ENCODE measurements around the gene GRIK4. TPM values are rescaled to one million over a fixed set of nuclear protein-coding genes. Genes with fewer than 3 reads are reported as not detected.

Gene GRIK4
- total RNA-seq, 2 donors from 2014 or later: 0.05 to 1.7 TPM

GRCh38 chr11:120805960-120806555 lies 294.5 kb downstream of the GRIK4 start:
- TF ChIP-seq POLR2AphosphoS5 (IDR thresholded peaks at IDR 0.05) (no peak), POLR2A (IDR thresholded peaks at IDR 0.05) (no peak), CTCF (IDR thresholded peaks at IDR 0.05) (no peak)
- no peaks in the 10 kb centered on the region for H3K9me3 ChIP-seq
- H3K27ac ChIP-seq: no peak overlapping the region
- H3K27me3 ChIP-seq (replicated peaks; ENCODE audit: insufficient read depth): no peaks in the 10 kb centered on the region
- 82% methylated on average over 9 of the region's 9 CpGs for WGBS
- intact Hi-C loops (cut with DNase I): no loop called here
- no peaks in the 10 kb centered on the region for H3K36me3 ChIP-seq
- H3K4me3 ChIP-seq: no peak overlapping the region
- no peaks in the 10 kb centered on the region for H3K4me1 ChIP-seq (replicated peaks)
- DNase-seq (ENCODE audit: low spot score): no peak

- H3K36me3 ChIP-seq: no peaks in the 10 kb centered on the region
- no peak overlapping the region for H3K27ac ChIP-seq
- no peaks in the 10 kb centered on the region for H3K27me3 ChIP-seq (replicated peaks; ENCODE audit: insufficient read depth)
- intact Hi-C loops (cut with DNase I): no loop called here
- H3K4me3 ChIP-seq: no peak overlapping the region
- DNase-seq (ENCODE audit: low spot score): no peak
- 75% methylated on average over 13 of the region's 13 CpGs for WGBS
- H3K9me3 ChIP-seq: no peaks in the 10 kb centered on the region
- no peaks in the 10 kb centered on the region for H3K4me1 ChIP-seq (replicated peaks)
- no peak for TF ChIP-seq CTCF (IDR thresholded peaks at IDR 0.05)
- no peak for TF ChIP-seq POLR2A (IDR thresholded peaks at IDR 0.05)
- no peak for TF ChIP-seq POLR2AphosphoS5 (IDR thresholded peaks at IDR 0.05)
These were observed 296.0 kb downstream of the GRIK4 start for GRCh38 chr11:120807414-120808150.

GRCh38 chr11:120808616-120809050 lies 297.1 kb downstream of the GRIK4 start:
- H3K27ac ChIP-seq: no peak overlapping the region
- H3K27me3 ChIP-seq (replicated peaks; ENCODE audit: insufficient read depth): no peaks in the 10 kb centered on the region
- TF ChIP-seq POLR2AphosphoS5 (IDR thresholded peaks at IDR 0.05) (no peak), CTCF (IDR thresholded peaks at IDR 0.05) (no peak)
- H3K36me3 ChIP-seq: no peaks in the 10 kb centered on the region
- H3K9me3 ChIP-seq: no peaks in the 10 kb centered on the region
- WGBS: 31% methylated on average over 5 of the region's 5 CpGs
- intact Hi-C loops (cut with DNase I): no loop called here
- H3K4me1 ChIP-seq (replicated peaks): no peaks in the 10 kb centered on the region
- H3K4me3 ChIP-seq: no peak overlapping the region
- DNase-seq (ENCODE audit: low spot score): no peak

GRCh38 chr11:120810251-120810650 lies 298.7 kb downstream of the GRIK4 start:
- TF ChIP-seq POLR2AphosphoS5 (IDR thresholded peaks at IDR 0.05) (no peak), POLR2A (IDR thresholded peaks at IDR 0.05) (no peak), CTCF (IDR thresholded peaks at IDR 0.05) (no peak)
- H3K36me3 ChIP-seq: no peaks in the 10 kb centered on the region
- peaks cover 7% of the 10 kb centered on the region for H3K4me1 ChIP-seq (replicated peaks)
- no peak overlapping the region for H3K27ac ChIP-seq
- WGBS: 93% methylated on average over 2 of the region's 2 CpGs
- intact Hi-C loops (cut with DNase I): no loop called here
- no peak overlapping the region for H3K4me3 ChIP-seq
- no peaks in the 10 kb centered on the region for H3K9me3 ChIP-seq
- H3K27me3 ChIP-seq (replicated peaks; ENCODE audit: insufficient read depth): no peaks in the 10 kb centered on the region
- DNase-seq (ENCODE audit: low spot score): no peak

GRCh38 chr11:120811199-120811598 lies 299.7 kb downstream of the GRIK4 start:
- no peak for TF ChIP-seq POLR2AphosphoS5 (IDR thresholded peaks at IDR 0.05)
- TF ChIP-seq CTCF (IDR thresholded peaks at IDR 0.05): no peak
- no peak for TF ChIP-seq POLR2A (IDR thresholded peaks at IDR 0.05)
- no peak for DNase-seq (ENCODE audit: low spot score)
- Histone ChIP-seq H3K4me3 (no peak overlapping the region), H3K9me3 (no peaks in the 10 kb centered on the region), H3K4me1 (replicated peaks) (peaks cover 11% of the 10 kb centered on the region), H3K36me3 (no peaks in the 10 kb centered on the region), H3K27me3 (replicated peaks; ENCODE audit: insufficient read depth) (no peaks in the 10 kb centered on the region), H3K27ac (no peak overlapping the region)
- intact Hi-C loops (cut with DNase I): no loop called here
- 88% methylated on average over 5 of the region's 5 CpGs for WGBS
